DOHH2 (cell line): ENCODE data around the gene NLGN2.

Source experiments
- H3F3A ChIP-seq: fragments of 200-600 bp; sonication (generic), shearing (Covaris generic); 2 replicates; pipeline ENCODE4 v1.6.0; 2016; ENCODE audit warnings: antibody characterized with exemption, mild to moderate bottlenecking; ENCODE audit not compliant: control insufficient read depth, insufficient read depth
- H3K27ac ChIP-seq: fragments of 200-600 bp; sonication (generic); 2 replicates; pipeline ENCODE4 v1.5.1; 2014; ENCODE audit warnings: low read depth, mild to moderate bottlenecking, low read length, moderate library complexity
- H3K27me3 ChIP-seq: fragments of 200-600 bp; sonication (generic); 2 replicates; pipeline ENCODE4 v1.6.1; 2014; ENCODE audit warnings: mild to moderate bottlenecking, low read length, mixed read lengths; ENCODE audit not compliant: control insufficient read depth
- H3K36me3 ChIP-seq: fragments of 200-600 bp; sonication (generic); 2 replicates; pipeline ENCODE4 v1.6.1; 2014; ENCODE audit warnings: mild to moderate bottlenecking, low read length, moderate library complexity, mixed read lengths; ENCODE audit not compliant: control insufficient read depth
- H3K4me1 ChIP-seq: fragments of 200-600 bp; sonication (generic); 2 replicates; pipeline ENCODE4 v1.6.1; 2014; ENCODE audit warnings: mild to moderate bottlenecking, low read length, mixed read lengths; ENCODE audit not compliant: control insufficient read depth
- H3K4me2 ChIP-seq: fragments of 200-600 bp; sonication (generic); 2 replicates; pipeline ENCODE4 v1.6.0; 2014; ENCODE audit warnings: mild to moderate bottlenecking, low read length, moderate library complexity
- H3K4me3 ChIP-seq: fragments of 200-600 bp; sonication (generic); 2 replicates; pipeline ENCODE4 v1.5.1; 2014; ENCODE audit warnings: mild to moderate bottlenecking, low read length, mixed read lengths
- H3K79me2 ChIP-seq: fragments of 200-600 bp; sonication (generic); 2 replicates; pipeline ENCODE4 v1.6.1; 2014; ENCODE audit warnings: mild to moderate bottlenecking, low read length, mixed read lengths; ENCODE audit not compliant: control insufficient read depth
- H3K9me2 ChIP-seq: fragments of 200-600 bp; sonication (generic); replicated peaks from 2 replicates; pipeline ENCODE4 v1.6.1; 2014; ENCODE audit warnings: mild to moderate bottlenecking, low read length, mixed read lengths; ENCODE audit not compliant: control insufficient read depth
- H3K9me3 ChIP-seq: fragments of 200-600 bp; sonication (generic); 2 replicates; pipeline ENCODE4 v1.6.1; 2014; ENCODE audit warnings: antibody characterized with exemption, low read length, mixed read lengths; ENCODE audit not compliant: control insufficient read depth, insufficient read depth
- H4K20me1 ChIP-seq: fragments of 200-600 bp; sonication (generic); 2 replicates; pipeline ENCODE4 v1.6.0; 2014; ENCODE audit warnings: low read depth, mild to moderate bottlenecking, antibody characterized with exemption, low read length, moderate library complexity; ENCODE audit not compliant: control insufficient read depth, insufficient read depth
- EZH2phosphoT487 ChIP-seq: fragments of 200-600 bp; sonication (generic); IDR thresholded peaks from 2 replicates; pipeline ENCODE4 v1.6.1; 2017; ENCODE audit warnings: borderline replicate concordance, mild to moderate bottlenecking, antibody characterized with exemption, low read length, moderate library complexity, mixed read lengths
- TF ChIP-seq, protein P1 (sequence below): fragments of 200-600 bp; sonication (generic); IDR thresholded peaks from one replicate; pipeline ENCODE4 v1.5.1; 2014; ENCODE audit warnings: antibody characterized with exemption, mild to moderate bottlenecking, low read depth, low read length; ENCODE audit not compliant: poor library complexity, severe bottlenecking

Gene NLGN2

GRCh38 chr17:7405350-7406234, 2.1 kb upstream of the NLGN2 start:
- no peaks in the 10 kb centered on the region for H3K9me3 ChIP-seq
- H4K20me1 ChIP-seq = no peaks in the 10 kb centered on the region
- no peak for TF ChIP-seq EZH2phosphoT487
- TF ChIP-seq, protein P1, sequence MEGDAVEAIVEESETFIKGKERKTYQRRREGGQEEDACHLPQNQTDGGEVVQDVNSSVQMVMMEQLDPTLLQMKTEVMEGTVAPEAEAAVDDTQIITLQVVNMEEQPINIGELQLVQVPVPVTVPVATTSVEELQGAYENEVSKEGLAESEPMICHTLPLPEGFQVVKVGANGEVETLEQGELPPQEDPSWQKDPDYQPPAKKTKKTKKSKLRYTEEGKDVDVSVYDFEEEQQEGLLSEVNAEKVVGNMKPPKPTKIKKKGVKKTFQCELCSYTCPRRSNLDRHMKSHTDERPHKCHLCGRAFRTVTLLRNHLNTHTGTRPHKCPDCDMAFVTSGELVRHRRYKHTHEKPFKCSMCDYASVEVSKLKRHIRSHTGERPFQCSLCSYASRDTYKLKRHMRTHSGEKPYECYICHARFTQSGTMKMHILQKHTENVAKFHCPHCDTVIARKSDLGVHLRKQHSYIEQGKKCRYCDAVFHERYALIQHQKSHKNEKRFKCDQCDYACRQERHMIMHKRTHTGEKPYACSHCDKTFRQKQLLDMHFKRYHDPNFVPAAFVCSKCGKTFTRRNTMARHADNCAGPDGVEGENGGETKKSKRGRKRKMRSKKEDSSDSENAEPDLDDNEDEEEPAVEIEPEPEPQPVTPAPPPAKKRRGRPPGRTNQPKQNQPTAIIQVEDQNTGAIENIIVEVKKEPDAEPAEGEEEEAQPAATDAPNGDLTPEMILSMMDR = no peak
- no peak overlapping the region for H3K27ac ChIP-seq
- peaks cover 11% of the 10 kb centered on the region for H3K4me1 ChIP-seq
- peaks cover 9% of the 10 kb centered on the region for H3K79me2 ChIP-seq
- H3K9me2 ChIP-seq = no peaks in the 10 kb centered on the region
- H3K27me3 ChIP-seq = no peaks in the 10 kb centered on the region
- H3K4me3 ChIP-seq = peak overlapping the region; percentile 73
- H3K4me2 ChIP-seq = peak overlapping the region; percentile 89
- H3F3A ChIP-seq = 0 out of 2 replicates have a peak, but pooled peaks cover 2% of the 10 kb centered on the region
- H3K36me3 ChIP-seq = peaks cover 4% of the 10 kb centered on the region; the same call in 1 of the 2 replicates

DNA sequence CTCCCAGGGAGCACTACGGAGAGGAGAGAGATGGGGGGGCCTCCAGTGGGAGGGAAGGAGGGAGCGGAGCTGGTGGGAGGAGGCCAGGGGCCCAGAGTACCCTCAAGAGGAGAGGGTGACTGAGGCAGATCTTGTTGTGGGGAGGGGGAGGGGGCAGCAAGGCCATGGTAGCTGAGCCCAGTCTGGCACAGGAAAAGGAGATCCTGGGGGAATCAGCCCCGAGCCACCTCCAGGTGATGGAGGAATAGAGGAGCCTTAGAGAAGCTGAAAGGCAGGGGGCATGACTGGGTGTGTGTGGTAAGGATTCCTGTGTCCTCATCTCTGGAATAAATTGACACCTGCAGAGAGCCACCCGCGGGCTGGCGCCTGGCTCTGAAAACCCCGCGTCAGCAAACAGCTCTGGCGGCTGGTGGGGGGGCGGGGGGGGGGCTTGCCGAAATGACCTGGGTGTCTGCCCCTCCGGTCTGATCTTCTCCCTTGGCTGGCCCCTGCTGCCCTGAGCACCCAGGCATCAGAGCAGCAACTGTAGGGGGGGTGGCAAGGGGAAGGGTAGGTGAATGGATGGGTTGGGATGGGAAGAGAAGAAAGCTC, 1.3 kb upstream of the NLGN2 start:
- Histone ChIP-seq H3K4me3 (no peak overlapping the region), H3K4me1 (peaks cover 11% of the 10 kb centered on the region), H3K27me3 (no peaks in the 10 kb centered on the region), H3K27ac (no peak overlapping the region), H3K9me2 (no peaks in the 10 kb centered on the region), H4K20me1 (no peaks in the 10 kb centered on the region), H3K79me2 (peaks cover 9% of the 10 kb centered on the region), H3K4me2 (no peak overlapping the region), H3F3A (0 out of 2 replicates have a peak, but pooled peaks cover 2% of the 10 kb centered on the region), H3K36me3 (0 out of 2 replicates have a peak, but pooled peaks cover 4% of the 10 kb centered on the region), H3K9me3 (no peaks in the 10 kb centered on the region)
- no peak for TF ChIP-seq EZH2phosphoT487
- TF ChIP-seq, protein P1 = no peak

- H3K27me3 ChIP-seq = no peaks in the 10 kb centered on the region
- no peaks in the 10 kb centered on the region for H3F3A ChIP-seq
- no peaks in the 10 kb centered on the region for H4K20me1 ChIP-seq
- no peaks in the 10 kb centered on the region for H3K9me2 ChIP-seq
- TF ChIP-seq, protein P1 = no peak
- no peak for TF ChIP-seq EZH2phosphoT487
- no peak overlapping the region for H3K4me2 ChIP-seq
- H3K36me3 ChIP-seq = 0 out of 2 replicates have a peak, but pooled peaks cover 4% of the 10 kb centered on the region
- no peak overlapping the region for H3K27ac ChIP-seq
- H3K4me3 ChIP-seq = no peak overlapping the region
- H3K9me3 ChIP-seq = no peaks in the 10 kb centered on the region
- H3K79me2 ChIP-seq = peaks cover 9% of the 10 kb centered on the region
- H3K4me1 ChIP-seq = peaks cover 11% of the 10 kb centered on the region
Measured at GRCh38 chr17:7407082-7407481, 563 bp upstream of the NLGN2 start.
